ENCODE results near the gene MINAR1.

DNA sequence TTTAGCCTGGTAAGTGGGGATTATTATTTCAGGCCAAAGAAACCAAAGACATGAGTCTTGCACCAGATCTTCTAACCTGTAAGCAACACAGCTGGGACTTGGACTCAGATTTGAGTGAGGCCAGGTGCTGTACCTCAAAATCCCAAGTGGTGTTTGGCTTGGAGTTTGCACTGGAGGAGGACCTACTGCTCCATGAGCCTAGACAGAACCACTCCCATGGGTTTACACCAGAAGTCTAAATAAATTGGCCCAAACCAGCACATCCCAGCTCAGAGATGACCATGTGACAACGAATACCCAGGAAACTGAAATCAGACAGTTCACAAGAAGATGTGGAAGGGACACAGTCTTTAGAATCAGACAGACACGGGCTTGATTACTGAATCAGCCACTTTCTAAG, 47.5 kb downstream of the MINAR1 start:
- TF ChIP-seq, protein P1, sequence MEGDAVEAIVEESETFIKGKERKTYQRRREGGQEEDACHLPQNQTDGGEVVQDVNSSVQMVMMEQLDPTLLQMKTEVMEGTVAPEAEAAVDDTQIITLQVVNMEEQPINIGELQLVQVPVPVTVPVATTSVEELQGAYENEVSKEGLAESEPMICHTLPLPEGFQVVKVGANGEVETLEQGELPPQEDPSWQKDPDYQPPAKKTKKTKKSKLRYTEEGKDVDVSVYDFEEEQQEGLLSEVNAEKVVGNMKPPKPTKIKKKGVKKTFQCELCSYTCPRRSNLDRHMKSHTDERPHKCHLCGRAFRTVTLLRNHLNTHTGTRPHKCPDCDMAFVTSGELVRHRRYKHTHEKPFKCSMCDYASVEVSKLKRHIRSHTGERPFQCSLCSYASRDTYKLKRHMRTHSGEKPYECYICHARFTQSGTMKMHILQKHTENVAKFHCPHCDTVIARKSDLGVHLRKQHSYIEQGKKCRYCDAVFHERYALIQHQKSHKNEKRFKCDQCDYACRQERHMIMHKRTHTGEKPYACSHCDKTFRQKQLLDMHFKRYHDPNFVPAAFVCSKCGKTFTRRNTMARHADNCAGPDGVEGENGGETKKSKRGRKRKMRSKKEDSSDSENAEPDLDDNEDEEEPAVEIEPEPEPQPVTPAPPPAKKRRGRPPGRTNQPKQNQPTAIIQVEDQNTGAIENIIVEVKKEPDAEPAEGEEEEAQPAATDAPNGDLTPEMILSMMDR (IDR thresholded peaks at IDR 0.05): no peak
- TF ChIP-seq POLR2A (IDR thresholded peaks at IDR 0.05): no peak

All from testis (tissue), 2 donors.